Ureter (tissue), 1 donor: ENCODE results near the gene CST6. TPM values are rescaled to one million over a fixed set of nuclear protein-coding genes. Genes with fewer than 3 reads are reported as not detected.
"Not testable (repeated sequence)": the region's sequence is repeated elsewhere in the genome, so short reads cannot be mapped to it uniquely, and the experiment has no call there.

Experiments used
- DNase-seq: peaks from one replicate; pipeline ENCODE4 v3.0.0-alpha.2; 2020; ENCODE audit warnings: low spot score
- total RNA-seq: library from RNA; stranded (reverse); gene quantifications from one replicate; pipeline ENCODE4 v1.2.4, GENCODE V29; 2023
- donor health status: DM: yes; HTN: yes; CAD: no.

CST6 gene
- total RNA-seq, 1 donor from 2014 or later: 1.1 TPM

GRCh38 chr11:65983589-65983987, 28.2 kb upstream of the CST6 start:
- no peak for DNase-seq

GRCh38 chr11:65987336-65987735, 24.5 kb upstream of the CST6 start:
- no peak for DNase-seq

- DNase-seq: peak; percentile 94
Measured at GRCh38 chr11:65988791-65989592, 22.8 kb upstream of the CST6 start.

GRCh38 chr11:65992056-65992455, 19.8 kb upstream of the CST6 start:
- no peak for DNase-seq

- no peak for DNase-seq
Measured at GRCh38 chr11:65997286-65997685, 14.5 kb upstream of the CST6 start.

GRCh38 chr11:66001942-66002647, 9.7 kb upstream of the CST6 start, which contains the start of the genes BANF1 and EIF1AD:
Gene BANF1 (plus strand): TSS chr11:66002503. CDS start chr11:66003251, 748 bp downstream.
Gene EIF1AD (minus strand): TSS chr11:66002157. CDS start chr11:66000389, 1,768 bp downstream.
- DNase-seq: peak; percentile 94

GRCh38 chr11:66002648-66003225, 9.1 kb upstream of the CST6 start:
- DNase-seq: no peak

- no peak for DNase-seq
Measured at GRCh38 chr11:66003291-66003690, 8.5 kb upstream of the CST6 start.

GRCh38 chr11:66004186-66004585, 7.6 kb upstream of the CST6 start:
- no peak for DNase-seq

GRCh38 chr11:66006134-66006890, 5.5 kb upstream of the CST6 start:
- no peak for DNase-seq

- no peak for DNase-seq
Measured at GRCh38 chr11:66006891-66007176, 5.0 kb upstream of the CST6 start.

- DNase-seq: no peak
Measured at GRCh38 chr11:66007201-66007634, 4.6 kb upstream of the CST6 start.

- no peak for DNase-seq
Measured at GRCh38 chr11:66008095-66008467, 3.7 kb upstream of the CST6 start.

- DNase-seq: no peak
Measured at GRCh38 chr11:66008468-66009101, 3.2 kb upstream of the CST6 start.

GRCh38 chr11:66010036-66010435, 1.8 kb upstream of the CST6 start:
- not testable (repeated sequence) for DNase-seq

GRCh38 chr11:66011239-66011784, 496 bp upstream of the CST6 start:
- no peak for DNase-seq

GRCh38 chr11:66012371-66012945, 650 bp downstream of the CST6 start:
- DNase-seq: no peak

- peak; percentile 65 for DNase-seq
Measured at GRCh38 chr11:66012946-66013761, 1.3 kb downstream of the CST6 start.

GRCh38 chr11:66013762-66014100, 1.9 kb downstream of the CST6 start:
- no peak for DNase-seq

- DNase-seq: no peak
Measured at GRCh38 chr11:66014804-66015453, 3.1 kb downstream of the CST6 start.
